SK-N-SH treated with all-trans-retinoic acid at 6 μM for 48 hours (cell line): Measurements from ENCODE around the gene PARP2.

Experiments
- ARNTL ChIP-seq: fragments of 450-650 bp; formaldehyde crosslinking; IDR thresholded peaks from 2 replicates; pipeline ENCODE4 v1.5.0; 2020; ENCODE audit warnings: low read depth, mild to moderate bottlenecking, moderate library complexity, borderline replicate concordance
- BACH2 ChIP-seq: fragments of 250-450 bp; sonication (Bioruptor Pico); IDR thresholded peaks from 2 replicates; pipeline ENCODE4 v1.9.0; 2021; ENCODE audit warnings: mild to moderate bottlenecking, borderline replicate concordance
- CSRNP3 ChIP-seq: fragments of 250-450 bp; sonication (Bioruptor Pico); IDR thresholded peaks from 2 replicates; pipeline ENCODE4 v1.5.1; 2021; ENCODE audit warnings: mild to moderate bottlenecking, moderate library complexity
- ISL1 ChIP-seq: fragments of 250-450 bp; sonication (Bioruptor Pico); IDR thresholded peaks from 2 replicates; pipeline ENCODE4 v2.1.2; 2022; ENCODE audit warnings: mild to moderate bottlenecking, moderate library complexity
- OSR1 ChIP-seq: fragments of 250-450 bp; sonication (Bioruptor Pico); IDR thresholded peaks from 2 replicates; pipeline ENCODE4 v1.8.0; 2022; ENCODE audit warnings: moderate library complexity, mild to moderate bottlenecking, inconsistent platforms
- POU6F1 ChIP-seq: fragments of 250-450 bp; sonication (Bioruptor Pico); IDR thresholded peaks from 2 replicates; pipeline ENCODE4 v1.8.0; 2021; ENCODE audit warnings: low read depth, mild to moderate bottlenecking, moderate library complexity, borderline replicate concordance
- RARB ChIP-seq: fragments of 250-450 bp; sonication (Bioruptor Pico); IDR thresholded peaks from 2 replicates; pipeline ENCODE4 v1.8.0; 2021; ENCODE audit warnings: mild to moderate bottlenecking, moderate library complexity
- TCF4 ChIP-seq: fragments of 250-450 bp; sonication (Bioruptor Pico); IDR thresholded peaks from 2 replicates; pipeline ENCODE4 v1.8.0; 2021; ENCODE audit warnings: mild to moderate bottlenecking, moderate library complexity, borderline replicate concordance
- TSHZ2 ChIP-seq: fragments of 250-450 bp; sonication (Bioruptor Pico); IDR thresholded peaks from 2 replicates; pipeline ENCODE4 v1.5.0; 2020; ENCODE audit warnings: mild to moderate bottlenecking, moderate library complexity
- ZC3H10 ChIP-seq: fragments of 250-450 bp; sonication (Bioruptor Pico); IDR thresholded peaks from 2 replicates; pipeline ENCODE4 v1.5.1; 2021; ENCODE audit warnings: mild to moderate bottlenecking, moderate library complexity
- ZNF8 ChIP-seq: fragments of 450-650 bp; formaldehyde crosslinking; IDR thresholded peaks from 2 replicates; pipeline ENCODE4 v1.5.0; 2020; ENCODE audit warnings: mild to moderate bottlenecking, moderate library complexity
- TF ChIP-seq, protein P1 (sequence below): fragments of 250-450 bp; sonication (Bioruptor Pico); IDR thresholded peaks from 2 replicates; pipeline ENCODE4 v1.8.0; 2020; ENCODE audit warnings: mild to moderate bottlenecking, moderate library complexity, borderline replicate concordance

GRCh38 chr14:20329355-20329754 lies 14.1 kb upstream of the PARP2 start:
- TF ChIP-seq CSRNP3 (CRISPR knock-in tag): no peak
- no peak for TF ChIP-seq TSHZ2 (CRISPR knock-in tag)
- no peak for TF ChIP-seq ARNTL (CRISPR knock-in tag)
- TF ChIP-seq, protein P1, sequence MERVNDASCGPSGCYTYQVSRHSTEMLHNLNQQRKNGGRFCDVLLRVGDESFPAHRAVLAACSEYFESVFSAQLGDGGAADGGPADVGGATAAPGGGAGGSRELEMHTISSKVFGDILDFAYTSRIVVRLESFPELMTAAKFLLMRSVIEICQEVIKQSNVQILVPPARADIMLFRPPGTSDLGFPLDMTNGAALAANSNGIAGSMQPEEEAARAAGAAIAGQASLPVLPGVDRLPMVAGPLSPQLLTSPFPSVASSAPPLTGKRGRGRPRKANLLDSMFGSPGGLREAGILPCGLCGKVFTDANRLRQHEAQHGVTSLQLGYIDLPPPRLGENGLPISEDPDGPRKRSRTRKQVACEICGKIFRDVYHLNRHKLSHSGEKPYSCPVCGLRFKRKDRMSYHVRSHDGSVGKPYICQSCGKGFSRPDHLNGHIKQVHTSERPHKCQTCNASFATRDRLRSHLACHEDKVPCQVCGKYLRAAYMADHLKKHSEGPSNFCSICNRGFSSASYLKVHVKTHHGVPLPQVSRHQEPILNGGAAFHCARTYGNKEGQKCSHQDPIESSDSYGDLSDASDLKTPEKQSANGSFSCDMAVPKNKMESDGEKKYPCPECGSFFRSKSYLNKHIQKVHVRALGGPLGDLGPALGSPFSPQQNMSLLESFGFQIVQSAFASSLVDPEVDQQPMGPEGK: no peak
- no peak for TF ChIP-seq ZC3H10 (CRISPR knock-in tag)
- no peak for TF ChIP-seq RARB (CRISPR knock-in tag)
- no peak for TF ChIP-seq ZNF8 (CRISPR knock-in tag)
- no peak for TF ChIP-seq TCF4 (CRISPR knock-in tag)
- TF ChIP-seq POU6F1 (CRISPR knock-in tag): no peak
- no peak for TF ChIP-seq BACH2 (CRISPR knock-in tag)
- no peak for TF ChIP-seq ISL1
- TF ChIP-seq OSR1 (CRISPR knock-in tag): no peak
